RWPE2 (cell line): ENCODE measurements around the gene ATF3.

Source experiments
- ATAC-seq: fragments of 200-7000 bp; cut with Tn5 transposase; 3 replicates; pipeline ENCODE4 v1.9.1; 2021; ENCODE audit warnings: low read depth
- DNase-seq: peaks from one replicate; pipeline ENCODE4 v3.0.0-alpha.2; 2020; ENCODE audit warnings: low spot score
- H3K27ac ChIP-seq: fragments of 450-650 bp; 2 replicates; pipeline ENCODE4 v1.5.1; 2017; ENCODE audit warnings: mild to moderate bottlenecking; ENCODE audit not compliant: poor library complexity, severe bottlenecking
- H3K27me3 ChIP-seq: fragments of 250-450 bp; sonication (Bioruptor Pico); 2 replicates; pipeline ENCODE4 v1.5.1; 2021; ENCODE audit warnings: mild to moderate bottlenecking, moderate library complexity; ENCODE audit not compliant: insufficient read depth, poor library complexity, severe bottlenecking
- H3K36me3 ChIP-seq: fragments of 250-450 bp; sonication (Bioruptor Pico); 2 replicates; pipeline ENCODE4 v1.5.1; 2020; ENCODE audit warnings: low read depth, mild to moderate bottlenecking, moderate library complexity
- H3K4me1 ChIP-seq: fragments of 250-450 bp; sonication (Bioruptor Pico); 2 replicates; pipeline ENCODE4 v1.5.1; 2021; ENCODE audit warnings: mild to moderate bottlenecking, moderate library complexity; ENCODE audit not compliant: insufficient read depth, poor library complexity, severe bottlenecking
- H3K4me3 ChIP-seq: fragments of 250-450 bp; sonication (Bioruptor Pico); 2 replicates; pipeline ENCODE4 v1.5.1; 2021; ENCODE audit warnings: mild to moderate bottlenecking, moderate library complexity; ENCODE audit not compliant: severe bottlenecking
- H3K9me3 ChIP-seq: fragments of 250-450 bp; sonication (Bioruptor Pico); 2 replicates; pipeline ENCODE4 v1.5.1; 2021; ENCODE audit warnings: mild to moderate bottlenecking, moderate library complexity; ENCODE audit not compliant: severe bottlenecking
- TF ChIP-seq, protein P1 (sequence below): fragments of 450-650 bp; IDR thresholded peaks from one replicate; pipeline ENCODE4 v1.5.1; 2017; ENCODE audit warnings: mild to moderate bottlenecking, moderate library complexity; ENCODE audit not compliant: poor library complexity, severe bottlenecking

The ATF3 gene

DNA sequence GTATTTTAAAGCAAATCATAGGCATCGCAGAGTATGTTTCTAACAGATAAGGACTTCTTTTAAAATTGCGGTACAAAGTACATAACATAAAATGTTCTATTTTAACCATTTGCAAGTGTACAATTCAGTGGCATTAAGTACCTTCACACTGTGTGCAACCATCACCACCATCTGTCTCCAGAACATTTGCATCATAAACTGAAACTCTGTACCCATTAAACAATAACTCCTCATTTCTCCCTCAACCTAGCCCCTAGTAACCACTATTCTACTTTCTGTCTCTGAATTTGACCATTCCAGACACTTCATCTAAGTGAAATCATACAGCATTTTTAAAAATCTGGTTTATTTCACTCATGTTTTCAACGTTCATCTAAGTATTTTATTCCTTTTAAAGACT lies 16.6 kb upstream of the ATF3 start:
- Histone ChIP-seq H3K27ac (no peak overlapping the region), H3K36me3 (no peaks in the 10 kb centered on the region), H3K27me3 (no peaks in the 10 kb centered on the region), H3K9me3 (no peaks in the 10 kb centered on the region), H3K4me3 (no peak overlapping the region), H3K4me1 (peaks cover 11% of the 10 kb centered on the region)
- no peak for DNase-seq
- TF ChIP-seq, protein P1, sequence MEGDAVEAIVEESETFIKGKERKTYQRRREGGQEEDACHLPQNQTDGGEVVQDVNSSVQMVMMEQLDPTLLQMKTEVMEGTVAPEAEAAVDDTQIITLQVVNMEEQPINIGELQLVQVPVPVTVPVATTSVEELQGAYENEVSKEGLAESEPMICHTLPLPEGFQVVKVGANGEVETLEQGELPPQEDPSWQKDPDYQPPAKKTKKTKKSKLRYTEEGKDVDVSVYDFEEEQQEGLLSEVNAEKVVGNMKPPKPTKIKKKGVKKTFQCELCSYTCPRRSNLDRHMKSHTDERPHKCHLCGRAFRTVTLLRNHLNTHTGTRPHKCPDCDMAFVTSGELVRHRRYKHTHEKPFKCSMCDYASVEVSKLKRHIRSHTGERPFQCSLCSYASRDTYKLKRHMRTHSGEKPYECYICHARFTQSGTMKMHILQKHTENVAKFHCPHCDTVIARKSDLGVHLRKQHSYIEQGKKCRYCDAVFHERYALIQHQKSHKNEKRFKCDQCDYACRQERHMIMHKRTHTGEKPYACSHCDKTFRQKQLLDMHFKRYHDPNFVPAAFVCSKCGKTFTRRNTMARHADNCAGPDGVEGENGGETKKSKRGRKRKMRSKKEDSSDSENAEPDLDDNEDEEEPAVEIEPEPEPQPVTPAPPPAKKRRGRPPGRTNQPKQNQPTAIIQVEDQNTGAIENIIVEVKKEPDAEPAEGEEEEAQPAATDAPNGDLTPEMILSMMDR = no peak
- no peak for ATAC-seq

DNA sequence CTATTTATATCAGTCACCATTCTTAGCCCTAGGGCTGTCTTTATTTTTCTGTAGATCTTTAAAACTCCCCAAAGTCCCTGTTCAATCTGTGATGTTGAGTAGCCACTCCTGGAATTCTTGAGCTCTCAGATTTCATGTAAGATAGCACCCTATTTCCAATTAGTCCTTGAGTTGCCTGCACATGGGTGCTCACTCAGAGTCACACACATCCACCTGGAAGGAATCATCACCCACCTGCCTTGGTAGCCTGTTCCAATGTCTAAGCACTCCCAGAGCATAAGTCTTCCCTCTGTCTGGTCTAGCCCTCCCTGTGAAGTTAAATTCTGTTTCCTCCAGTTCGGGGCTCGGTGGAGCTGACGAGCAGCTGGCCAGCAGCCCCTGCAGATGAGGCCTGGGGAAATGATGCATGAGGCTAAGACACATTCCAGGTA lies 14.7 kb upstream of the ATF3 start:
- Histone ChIP-seq H3K4me1 (peaks cover 11% of the 10 kb centered on the region), H3K27ac (no peak overlapping the region), H3K27me3 (no peaks in the 10 kb centered on the region), H3K36me3 (no peaks in the 10 kb centered on the region), H3K9me3 (no peaks in the 10 kb centered on the region), H3K4me3 (no peak overlapping the region)
- DNase-seq = no peak
- TF ChIP-seq, protein P1 = no peak
- ATAC-seq = no peak

DNA sequence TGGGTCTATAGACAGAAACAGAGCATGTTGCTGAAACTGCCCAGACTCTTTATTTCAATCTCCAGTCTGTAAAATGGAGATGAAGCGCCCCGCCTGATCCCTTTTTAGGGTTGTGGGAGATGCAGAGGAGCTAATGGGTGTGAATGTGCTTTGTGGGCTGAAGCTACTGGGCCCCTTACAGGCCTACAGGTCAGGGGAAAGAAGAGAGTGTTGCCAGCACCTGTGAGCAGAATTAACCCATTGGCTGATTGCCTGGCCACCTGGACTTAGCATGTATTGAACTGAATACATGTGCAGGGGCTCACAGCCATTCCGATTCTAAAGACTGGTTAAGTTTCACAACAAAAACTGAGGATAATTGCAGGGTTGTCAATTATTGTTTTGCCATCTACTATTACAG lies 13.9 kb upstream of the ATF3 start:
- Histone ChIP-seq H3K4me1 (peaks cover 11% of the 10 kb centered on the region), H3K9me3 (no peaks in the 10 kb centered on the region), H3K27me3 (no peaks in the 10 kb centered on the region), H3K27ac (no peak overlapping the region), H3K4me3 (no peak overlapping the region), H3K36me3 (no peaks in the 10 kb centered on the region)
- DNase-seq = no peak
- ATAC-seq = no peak
- TF ChIP-seq, protein P1 = no peak

DNA sequence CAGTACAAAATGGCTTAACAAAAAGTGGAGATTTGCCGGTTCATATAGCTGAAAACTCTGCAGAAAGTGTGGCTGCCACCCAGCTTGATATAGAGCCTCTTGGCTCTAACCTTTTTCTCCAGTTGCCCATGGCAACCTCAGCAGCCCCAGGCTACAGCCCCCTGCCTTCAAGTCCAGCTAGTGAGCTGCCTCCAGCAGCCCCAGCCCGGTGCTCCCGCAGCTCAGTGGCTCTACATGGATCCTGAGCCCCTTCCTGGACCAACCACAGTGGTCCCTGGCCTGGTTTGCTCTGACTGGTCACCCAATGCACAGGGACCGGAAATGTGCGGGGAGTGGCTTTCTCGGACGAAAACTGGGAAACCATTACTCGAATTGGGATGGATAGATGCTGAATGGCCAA lies 13.3 kb upstream of the ATF3 start:
- Histone ChIP-seq H3K4me3 (no peak overlapping the region), H3K4me1 (peaks cover 11% of the 10 kb centered on the region), H3K27ac (peak overlapping the region; percentile 71), H3K36me3 (no peaks in the 10 kb centered on the region), H3K27me3 (no peaks in the 10 kb centered on the region), H3K9me3 (no peaks in the 10 kb centered on the region)
- DNase-seq (no peak), ATAC-seq (no peak)
- TF ChIP-seq, protein P1 = no peak

DNA sequence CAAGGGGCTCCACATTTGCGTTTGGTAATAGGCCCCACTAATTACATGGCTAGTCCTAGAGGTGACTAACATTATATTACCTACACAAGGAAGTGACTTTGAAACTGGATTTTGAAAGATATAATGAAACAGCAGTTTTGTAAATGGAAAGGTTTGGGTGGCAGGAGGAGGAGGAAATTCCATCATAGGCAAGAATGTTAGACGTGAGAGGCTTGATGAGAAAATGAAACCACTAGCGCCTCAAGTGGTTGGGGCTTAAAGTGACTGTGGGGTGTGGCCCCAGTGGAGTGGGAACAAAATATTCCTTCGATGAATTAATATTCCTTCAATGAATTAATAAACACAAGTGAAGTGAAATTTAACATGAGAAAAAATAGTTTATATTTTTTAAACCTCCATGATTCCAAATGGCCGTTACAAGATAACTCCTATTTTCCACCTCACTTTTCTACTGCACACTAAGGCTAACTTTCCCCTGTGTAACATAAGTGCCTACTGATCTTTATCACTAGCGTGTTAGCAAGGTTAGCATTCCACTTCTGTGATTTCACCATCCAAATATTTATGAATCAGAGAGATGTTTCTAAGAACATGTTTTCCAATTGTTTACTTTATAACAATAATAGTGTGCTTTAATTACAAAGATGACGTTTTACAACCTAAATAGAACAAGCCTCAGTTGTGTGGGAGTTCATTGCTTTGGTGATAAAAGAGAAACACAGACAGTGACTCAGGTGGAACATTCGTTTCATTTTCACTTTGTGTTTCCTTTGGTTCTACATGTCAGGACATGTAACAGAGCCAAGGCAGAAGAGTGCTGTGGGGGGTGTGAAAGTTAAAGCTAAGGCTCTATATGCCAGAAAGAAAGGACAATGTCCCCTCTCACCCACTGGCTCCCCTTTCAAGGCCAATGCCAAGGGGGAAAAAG lies 12.5 kb upstream of the ATF3 start:
- Histone ChIP-seq H3K27me3 (no peaks in the 10 kb centered on the region), H3K36me3 (no peaks in the 10 kb centered on the region), H3K27ac (peak overlapping the region; percentile 71), H3K4me3 (no peak overlapping the region), H3K4me1 (peaks cover 15% of the 10 kb centered on the region), H3K9me3 (no peaks in the 10 kb centered on the region)
- DNase-seq = no peak
- TF ChIP-seq, protein P1 = peak; percentile 63
- peak; percentile 86 for ATAC-seq
